Liver (tissue), 3 donors: Measurements from ENCODE around the gene TAAR2.

Experiments used
- ATF3 ChIP-seq: IDR thresholded peaks from 2 replicates; pipeline ENCODE4 v1.6.1; 2016; ENCODE audit warnings: antibody characterized with exemption
- CTCF ChIP-seq: fragments of 150-350 bp; IDR thresholded peaks from 2 replicates; pipeline ENCODE4 v1.5.1; 2017; ENCODE audit warnings: improper control_type of control experiment, low read depth, low read length; ENCODE audit not compliant: missing input control
- FOXA1 ChIP-seq: IDR thresholded peaks from 2 replicates; pipeline ENCODE4 v1.6.1; 2016; ENCODE audit warnings: antibody characterized with exemption
- JUND ChIP-seq, 2 donors: IDR thresholded peaks; 2 replicates each; pipeline ENCODE4 v1.6.1; 2016; ENCODE audit warnings: antibody characterized with exemption in 2 of 2
- MAX ChIP-seq: IDR thresholded peaks from 2 replicates; pipeline ENCODE4 v1.6.1; 2016; ENCODE audit warnings: antibody characterized with exemption
- NR2F2 ChIP-seq: IDR thresholded peaks from 2 replicates; pipeline ENCODE4 v1.6.1; 2016; ENCODE audit warnings: antibody characterized with exemption
- RAD21 ChIP-seq, 2 donors: IDR thresholded peaks; 2 replicates each; pipeline ENCODE4 v1.6.1; 2016; ENCODE audit warnings: antibody characterized with exemption in 2 of 2, mild to moderate bottlenecking in 2 of 2
- REST ChIP-seq: IDR thresholded peaks from 2 replicates; pipeline ENCODE4 v1.6.1; 2016; ENCODE audit warnings: antibody characterized with exemption, mild to moderate bottlenecking
- SP1 ChIP-seq: IDR thresholded peaks from 2 replicates; pipeline ENCODE4 v1.6.1; 2018; ENCODE audit warnings: antibody characterized with exemption, mild to moderate bottlenecking
- TAF1 ChIP-seq: conservative IDR thresholded peaks from 2 replicates; pipeline ENCODE4 v1.6.1; 2016; ENCODE audit warnings: antibody characterized with exemption, mild to moderate bottlenecking
- ZBTB33 ChIP-seq: IDR thresholded peaks from 2 replicates; pipeline ENCODE4 v1.6.1; 2016; ENCODE audit warnings: antibody characterized with exemption
- donor health status: healthy.
- donor health status: healthy.

- no peak for TF ChIP-seq CTCF
- TF ChIP-seq RAD21 (IDR thresholded peaks at IDR 0.05), result no peak
- TF ChIP-seq SP1, result no peak
- TF ChIP-seq REST, result no peak
- no peak for TF ChIP-seq FOXA1
- TF ChIP-seq ATF3, result no peak
- TF ChIP-seq NR2F2, result no peak
- no peak for TF ChIP-seq JUND (IDR thresholded peaks at IDR 0.05)
- no peak for TF ChIP-seq MAX
- no peak for TF ChIP-seq TAF1
- TF ChIP-seq ZBTB33, result no peak
Observed at GRCh38 chr6:132569170-132569569, 54.9 kb downstream of the TAAR2 start.
